ENCODE results near the gene CIROP. TPM values are rescaled to one million over a fixed set of nuclear protein-coding genes. Genes with fewer than 3 reads are reported as not detected.

The CIROP gene
- total RNA-seq, 1 experiment from 2014 or later: not detected

GRCh38 chr14:23089498-23090253 is 15.1 kb downstream of the CIROP start:
- H3K4me1 ChIP-seq: peaks cover 3% of the 10 kb centered on the region; the same call in 1 of the 2 replicates
- no peak overlapping the region for H3K27ac Mint-ChIP-seq (ENCODE audit: unreplicated experiment)
- no peaks in the 10 kb centered on the region for H3K9me3 ChIP-seq
- H3K4me1 Mint-ChIP-seq (ENCODE audit: low read depth, unreplicated experiment): peaks cover 6% of the 10 kb centered on the region
- TF ChIP-seq CTCF (IDR thresholded peaks at IDR 0.05; ENCODE audit: insufficient read depth in 1 of 2, low read depth in 1 of 2, low read length in 1 of 2, severe bottlenecking in 1 of 2, unreplicated experiment in 1 of 2): no peak
- H3K9me3 Mint-ChIP-seq (ENCODE audit: unreplicated experiment): no peaks in the 10 kb centered on the region
- H3K4me3 Mint-ChIP-seq (ENCODE audit: unreplicated experiment): no peak overlapping the region
- no peak for DNase-seq
- no peak overlapping the region for H3K4me3 ChIP-seq (ENCODE audit: low read depth, low read length)
- H3K27me3 Mint-ChIP-seq (ENCODE audit: insufficient read depth, unreplicated experiment): no peaks in the 10 kb centered on the region
- H3K36me3 Mint-ChIP-seq (ENCODE audit: insufficient read depth, unreplicated experiment): peaks cover 73% of the 10 kb centered on the region
- peaks cover 2% of the 10 kb centered on the region for H3K36me3 ChIP-seq (ENCODE audit: control insufficient read depth, insufficient read depth, low read length)
- BruUV-seq (replicated peaks): no TSS peak
- intact Hi-C loops (cut with micrococcal nuclease; ENCODE audit: unreplicated experiment): no loop called here
- ChIA-PET POLR2A (no interaction called here), CTCF (interaction anchor here (0.7 to 1.2 kb wide), 2 partner anchors 21 to 113 kb away, joined by 4 read pairs; no protein-coding TSS in a partner anchor)
- no peaks in the 10 kb centered on the region for H3K27me3 ChIP-seq (replicated peaks; ENCODE audit: control insufficient read depth, insufficient read depth, low read length)

- BruUV-seq (replicated peaks): no TSS peak
- no peak overlapping the region for H3K27ac Mint-ChIP-seq (ENCODE audit: unreplicated experiment)
Observed at GRCh38 chr14:23086565-23086964, 18.2 kb downstream of the CIROP start.

GRCh38 chr14:23085458-23085857 is 19.3 kb downstream of the CIROP start:
- no TSS peak for BruUV-seq (replicated peaks)
- intact Hi-C loops (cut with micrococcal nuclease; ENCODE audit: unreplicated experiment): no loop called here
- Histone ChIP-seq H3K9me3 (no peaks in the 10 kb centered on the region), H3K4me1 (0 out of 2 replicates have a peak, but pooled peaks cover 7% of the 10 kb centered on the region), H3K27me3 (replicated peaks; ENCODE audit: control insufficient read depth, insufficient read depth, low read length) (no peaks in the 10 kb centered on the region), H3K4me3 (ENCODE audit: low read depth, low read length) (no peak overlapping the region), H3K36me3 (ENCODE audit: control insufficient read depth, insufficient read depth, low read length) (peaks cover 2% of the 10 kb centered on the region)
- Mint-ChIP-seq H3K9me3 (ENCODE audit: unreplicated experiment) (no peaks in the 10 kb centered on the region), H3K27me3 (ENCODE audit: insufficient read depth, unreplicated experiment) (no peaks in the 10 kb centered on the region), H3K36me3 (ENCODE audit: insufficient read depth, unreplicated experiment) (peaks cover 73% of the 10 kb centered on the region), H3K4me1 (ENCODE audit: low read depth, unreplicated experiment) (peaks cover 10% of the 10 kb centered on the region), H3K27ac (ENCODE audit: unreplicated experiment) (peak overlapping the region; percentile 22), H3K4me3 (ENCODE audit: unreplicated experiment) (no peak overlapping the region)
- no peak for TF ChIP-seq CTCF (IDR thresholded peaks at IDR 0.05; ENCODE audit: insufficient read depth in 1 of 2, low read depth in 1 of 2, low read length in 1 of 2, severe bottlenecking in 1 of 2, unreplicated experiment in 1 of 2)
- DNase-seq: no peak
- ChIA-PET CTCF (interaction anchor here (0.5 to 1.6 kb wide), 4 partner anchors 8 to 106 kb away, joined by 3 to 5 read pairs (median 4); no protein-coding TSS in a partner anchor), POLR2A (no interaction called here)

More at GRCh38 chr14:23086565-23086964, 18.2 kb downstream of the CIROP start:
- Mint-ChIP-seq H3K36me3 (ENCODE audit: insufficient read depth, unreplicated experiment) (peaks cover 72% of the 10 kb centered on the region), H3K27me3 (ENCODE audit: insufficient read depth, unreplicated experiment) (no peaks in the 10 kb centered on the region), H3K4me3 (ENCODE audit: unreplicated experiment) (no peak overlapping the region), H3K4me1 (ENCODE audit: low read depth, unreplicated experiment) (peaks cover 6% of the 10 kb centered on the region), H3K9me3 (ENCODE audit: unreplicated experiment) (no peaks in the 10 kb centered on the region)
- no peak overlapping the region for H3K4me3 ChIP-seq (ENCODE audit: low read depth, low read length)
- H3K36me3 ChIP-seq (ENCODE audit: control insufficient read depth, insufficient read depth, low read length): peaks cover 2% of the 10 kb centered on the region
- H3K9me3 ChIP-seq: no peaks in the 10 kb centered on the region
- no peaks in the 10 kb centered on the region for H3K27me3 ChIP-seq (replicated peaks; ENCODE audit: control insufficient read depth, insufficient read depth, low read length)
- ChIA-PET POLR2A (no interaction called here), CTCF (interaction anchor here (1.1 to 1.6 kb wide), 2 partner anchors 15 to 18 kb away, joined by 3 to 5 read pairs; no protein-coding TSS in a partner anchor)
- H3K4me1 ChIP-seq: 0 out of 2 replicates have a peak, but pooled peaks cover 5% of the 10 kb centered on the region
- no peak for DNase-seq
- intact Hi-C loops (cut with micrococcal nuclease; ENCODE audit: unreplicated experiment): no loop called here
- TF ChIP-seq CTCF (IDR thresholded peaks at IDR 0.05; ENCODE audit: insufficient read depth in 1 of 2, low read depth in 1 of 2, low read length in 1 of 2, severe bottlenecking in 1 of 2, unreplicated experiment in 1 of 2): no peak
